Epithelial cell of esophagus (primary cell): ENCODE measurements around the gene NRXN3.

Experiments
- DNase-seq: peaks from one replicate; pipeline ENCODE4 v3.0.0; 2010; ENCODE audit warnings: low read depth
- H3K4me3 ChIP-seq: 2 replicates; pipeline ENCODE4 v1.5.1; 2011; ENCODE audit warnings: mild to moderate bottlenecking, low read length, control low read depth
- TF ChIP-seq, protein P1 (sequence below): IDR thresholded peaks from 2 replicates; pipeline ENCODE4 v1.5.1; 2011; ENCODE audit warnings: low read depth, mild to moderate bottlenecking, low read length, control low read depth, inconsistent platforms; ENCODE audit not compliant: insufficient read depth; ENCODE audit errors: missing control alignments

Gene NRXN3

DNA sequence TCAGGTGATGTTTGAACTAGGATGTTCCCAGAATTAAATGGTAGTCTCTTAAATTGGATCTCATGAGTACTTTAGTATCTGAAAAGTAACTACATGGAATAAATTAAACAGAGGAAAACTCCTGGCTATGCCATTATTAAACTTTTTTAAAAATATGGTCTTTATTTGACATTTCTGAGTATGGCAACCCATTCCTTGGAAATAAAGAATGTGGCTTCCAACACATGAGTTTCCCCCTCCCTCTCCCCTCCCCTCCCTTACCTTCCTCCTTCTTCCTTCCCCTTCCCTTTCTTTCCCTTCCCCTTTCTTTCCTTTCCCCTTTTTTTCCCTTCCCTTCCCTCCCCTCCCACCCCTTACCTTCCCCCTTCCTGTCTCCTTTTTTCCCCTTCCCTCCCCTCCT is 1100.9 kb downstream of the NRXN3 start:
- no peak overlapping the region for H3K4me3 ChIP-seq
- DNase-seq: no peak
- TF ChIP-seq, protein P1, sequence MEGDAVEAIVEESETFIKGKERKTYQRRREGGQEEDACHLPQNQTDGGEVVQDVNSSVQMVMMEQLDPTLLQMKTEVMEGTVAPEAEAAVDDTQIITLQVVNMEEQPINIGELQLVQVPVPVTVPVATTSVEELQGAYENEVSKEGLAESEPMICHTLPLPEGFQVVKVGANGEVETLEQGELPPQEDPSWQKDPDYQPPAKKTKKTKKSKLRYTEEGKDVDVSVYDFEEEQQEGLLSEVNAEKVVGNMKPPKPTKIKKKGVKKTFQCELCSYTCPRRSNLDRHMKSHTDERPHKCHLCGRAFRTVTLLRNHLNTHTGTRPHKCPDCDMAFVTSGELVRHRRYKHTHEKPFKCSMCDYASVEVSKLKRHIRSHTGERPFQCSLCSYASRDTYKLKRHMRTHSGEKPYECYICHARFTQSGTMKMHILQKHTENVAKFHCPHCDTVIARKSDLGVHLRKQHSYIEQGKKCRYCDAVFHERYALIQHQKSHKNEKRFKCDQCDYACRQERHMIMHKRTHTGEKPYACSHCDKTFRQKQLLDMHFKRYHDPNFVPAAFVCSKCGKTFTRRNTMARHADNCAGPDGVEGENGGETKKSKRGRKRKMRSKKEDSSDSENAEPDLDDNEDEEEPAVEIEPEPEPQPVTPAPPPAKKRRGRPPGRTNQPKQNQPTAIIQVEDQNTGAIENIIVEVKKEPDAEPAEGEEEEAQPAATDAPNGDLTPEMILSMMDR: no peak

DNA sequence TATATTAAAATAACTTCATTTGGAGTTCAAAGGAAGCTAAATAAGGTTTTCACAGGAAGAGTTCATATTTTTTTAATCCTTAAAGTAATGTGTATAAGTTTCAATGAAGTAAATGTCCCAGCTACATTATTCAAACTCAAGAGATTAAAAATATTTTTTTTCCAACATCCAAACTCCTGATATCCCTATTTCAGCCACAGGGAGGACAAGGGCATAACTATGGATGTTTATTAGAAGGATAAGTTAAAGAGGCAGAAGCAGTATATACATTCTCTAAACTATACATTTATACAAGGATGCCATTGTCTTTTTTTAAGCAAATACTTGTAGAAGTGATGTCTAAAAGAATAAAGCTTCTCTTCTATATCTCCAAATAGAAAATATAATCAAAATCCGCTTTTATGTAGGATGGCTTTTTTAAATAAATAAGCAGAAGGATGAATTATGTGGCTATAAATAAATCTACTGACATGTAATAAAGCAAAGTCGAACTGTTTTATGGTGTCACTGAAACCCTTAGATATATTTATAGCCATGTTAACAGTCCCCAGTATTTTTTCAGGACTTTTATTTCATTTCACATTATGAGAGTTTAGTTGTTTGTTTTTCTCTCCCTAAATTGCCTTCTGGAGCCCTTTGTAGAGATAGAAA is 1104.6 kb downstream of the NRXN3 start:
- TF ChIP-seq, protein P1: no peak
- no peak for DNase-seq
- no peak overlapping the region for H3K4me3 ChIP-seq

DNA sequence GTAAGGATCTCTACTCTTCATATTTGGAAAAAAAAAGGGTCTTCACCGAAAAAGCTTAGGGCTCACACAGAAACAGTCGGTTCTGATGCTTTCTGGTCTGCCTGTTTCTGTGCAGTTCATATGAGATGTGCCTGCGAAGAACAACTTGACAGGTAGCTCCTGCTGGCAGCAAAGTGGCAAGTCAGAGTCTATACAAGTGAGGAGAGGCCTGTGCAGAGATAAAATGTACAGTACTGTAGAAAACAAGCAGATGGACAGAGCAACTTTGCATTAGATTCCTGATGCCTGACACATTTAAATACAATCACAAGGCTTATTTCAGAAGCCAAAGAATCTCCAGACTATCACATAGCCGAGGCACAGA is 1105.1 kb downstream of the NRXN3 start:
- H3K4me3 ChIP-seq: no peak overlapping the region
- TF ChIP-seq, protein P1: no peak
- DNase-seq: no peak

DNA sequence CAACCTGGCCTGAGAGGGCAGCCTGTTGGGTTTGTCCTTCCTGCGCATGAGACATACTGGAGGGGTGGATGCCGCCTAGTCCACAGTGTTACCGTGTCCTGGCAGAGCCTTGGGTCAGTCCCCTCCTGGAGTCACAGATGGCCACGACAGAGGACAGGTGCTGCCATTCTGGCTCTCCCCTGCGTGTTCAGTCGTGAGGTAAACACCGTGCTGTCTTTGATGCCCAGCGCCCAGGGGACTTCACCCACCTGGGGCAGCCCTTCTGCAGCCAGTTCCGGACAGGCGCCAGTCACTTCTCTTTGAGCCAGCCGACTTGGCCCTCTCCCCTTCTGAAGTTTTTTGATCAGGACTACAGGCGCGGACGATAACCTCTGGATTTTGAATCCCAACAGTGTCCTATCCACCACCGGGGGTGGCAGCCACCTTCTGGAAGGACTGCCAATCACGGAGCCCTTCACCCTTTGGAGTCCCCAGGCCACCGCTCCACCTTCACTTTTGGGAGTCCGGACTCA is 1108.2 kb downstream of the NRXN3 start:
- H3K4me3 ChIP-seq: peak overlapping the region; percentile 52
- TF ChIP-seq, protein P1: no peak
- no peak for DNase-seq

DNA sequence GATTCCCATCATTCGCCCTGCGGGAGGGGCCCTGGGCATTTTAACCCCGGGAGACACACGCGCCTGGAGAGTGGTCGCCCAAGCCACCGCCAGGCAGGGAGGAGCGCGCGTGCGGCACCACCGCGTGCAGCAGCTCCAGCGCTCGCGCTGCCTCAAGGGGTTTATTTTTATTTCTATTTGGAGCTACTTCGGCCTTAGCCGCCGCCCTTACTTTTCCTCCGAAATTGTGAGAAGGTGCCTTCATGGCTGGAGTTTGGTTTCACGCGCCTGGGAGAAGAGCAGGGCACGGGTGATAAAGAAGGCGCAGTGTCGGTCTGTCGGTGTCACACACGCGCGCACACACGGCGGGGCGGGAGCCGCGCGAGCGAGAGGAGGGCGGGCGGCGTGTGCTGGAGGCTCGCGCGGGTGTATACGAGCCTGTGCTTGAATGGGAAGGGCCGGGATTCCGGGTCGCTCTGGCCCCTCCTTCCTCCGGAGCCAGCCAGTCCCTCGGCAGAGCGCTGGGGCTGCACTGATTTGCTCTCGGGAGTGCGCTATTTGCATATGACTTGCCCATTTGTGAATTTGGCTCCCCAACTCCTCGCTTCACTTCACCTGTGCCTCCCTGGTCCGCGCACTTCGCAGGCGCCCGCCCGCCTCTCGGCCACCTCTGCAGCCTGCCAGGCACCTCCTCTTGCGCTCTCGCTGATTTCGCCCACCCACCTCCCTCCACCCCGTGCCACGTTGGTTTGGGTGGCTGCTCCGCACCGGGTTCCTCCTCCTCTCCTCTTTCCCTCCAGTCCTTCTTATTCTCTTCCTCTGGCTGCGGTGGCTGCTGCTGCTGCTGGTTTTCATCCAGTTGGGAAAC is 1108.8 kb downstream of the NRXN3 start:
- DNase-seq: peak; percentile 97
- TF ChIP-seq, protein P1: no peak
- H3K4me3 ChIP-seq: peak overlapping the region; percentile 52

DNA sequence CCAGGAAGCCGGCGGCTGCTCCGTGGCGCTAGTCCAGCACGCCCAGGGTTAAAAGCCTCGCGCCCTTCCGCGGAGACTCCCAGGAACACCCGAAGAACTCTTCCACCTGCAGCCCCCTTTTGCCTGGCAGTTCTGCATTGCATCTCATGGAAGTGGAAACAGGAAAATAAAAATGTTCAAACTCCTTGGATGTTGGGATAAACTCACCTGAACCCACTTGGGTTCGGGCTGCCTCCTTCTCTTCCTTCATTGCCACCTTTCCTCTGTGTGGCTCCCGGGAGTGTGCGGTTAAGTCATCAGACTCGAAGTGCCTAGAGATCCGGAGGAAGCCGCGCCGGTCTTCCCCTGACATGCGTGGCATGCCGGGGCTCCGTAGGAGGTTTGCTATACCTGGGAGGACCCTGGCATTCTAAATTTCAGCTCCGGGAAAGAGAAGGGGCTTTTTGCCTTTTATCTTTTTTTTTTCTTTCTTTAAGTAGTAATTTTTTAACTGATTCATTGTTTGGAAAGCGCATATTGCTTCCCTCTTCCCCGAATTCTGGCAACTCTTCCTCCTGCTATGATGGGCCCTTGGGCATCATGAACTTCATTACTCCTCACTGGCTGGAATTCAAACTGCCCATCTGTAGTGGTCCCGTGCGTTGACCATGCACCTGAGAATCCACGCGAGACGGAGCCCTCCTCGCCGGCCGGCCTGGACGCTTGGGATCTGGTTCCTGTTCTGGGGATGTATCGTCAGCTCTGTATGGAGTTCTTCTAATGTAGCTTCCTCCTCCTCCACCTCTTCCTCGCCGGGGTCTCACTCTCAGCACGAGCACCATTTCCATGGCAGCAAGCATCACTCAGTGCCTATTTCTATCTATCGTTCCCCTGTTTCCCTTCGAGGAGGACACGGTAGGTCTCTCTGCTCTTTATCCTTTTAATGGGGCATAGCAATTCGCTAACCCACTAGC is 1109.7 kb downstream of the NRXN3 start:
- H3K4me3 ChIP-seq: peak overlapping the region; percentile 52
- TF ChIP-seq, protein P1: no peak
- peak; percentile 9 for DNase-seq
